DND-41 (cell line): ENCODE data around the gene DNPEP.

Experiments
- EZH2 ChIP-seq: IDR thresholded peaks from 3 replicates; pipeline ENCODE4 v1.6.1; 2012; ENCODE audit warnings: borderline replicate concordance, low read depth, mild to moderate bottlenecking, moderate library complexity, low read length, inconsistent platforms; ENCODE audit not compliant: severe bottlenecking
- TF ChIP-seq, protein P1 (sequence below): IDR thresholded peaks from 2 replicates; pipeline ENCODE4 v1.5.1; 2012; ENCODE audit warnings: borderline replicate concordance, low read length, moderate library complexity, mild to moderate bottlenecking; ENCODE audit not compliant: poor library complexity, severe bottlenecking; ENCODE audit errors: extremely low read depth

DNA sequence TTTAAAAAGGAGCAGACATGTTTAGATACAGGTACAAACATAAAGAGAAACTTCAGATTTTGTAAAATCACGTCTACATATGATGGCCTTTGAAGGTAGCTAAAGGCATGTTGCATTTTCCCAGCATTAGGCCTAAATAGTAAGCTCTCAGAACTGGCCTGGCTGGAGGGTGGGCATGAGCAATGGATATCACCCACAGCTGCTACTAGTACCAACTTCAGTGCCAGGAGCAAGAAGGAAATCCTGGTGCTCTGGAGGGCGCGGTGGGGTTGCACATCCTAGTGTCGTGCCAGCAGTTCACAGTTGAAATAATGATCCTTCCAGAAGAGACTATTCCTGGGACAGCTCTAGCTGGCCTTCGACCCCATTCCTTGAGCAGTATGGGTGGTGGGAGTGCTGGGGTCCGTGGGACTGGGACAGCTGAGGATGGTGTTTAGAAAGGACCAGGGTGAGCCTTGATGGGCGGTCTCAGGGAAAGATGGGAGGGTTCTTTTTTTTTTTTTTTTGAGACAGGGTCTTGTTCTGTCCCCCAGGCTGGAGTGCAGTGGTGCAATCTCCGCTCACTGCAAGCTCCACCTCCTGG is 35.3 kb upstream of the DNPEP start:
- TF ChIP-seq, protein P1, sequence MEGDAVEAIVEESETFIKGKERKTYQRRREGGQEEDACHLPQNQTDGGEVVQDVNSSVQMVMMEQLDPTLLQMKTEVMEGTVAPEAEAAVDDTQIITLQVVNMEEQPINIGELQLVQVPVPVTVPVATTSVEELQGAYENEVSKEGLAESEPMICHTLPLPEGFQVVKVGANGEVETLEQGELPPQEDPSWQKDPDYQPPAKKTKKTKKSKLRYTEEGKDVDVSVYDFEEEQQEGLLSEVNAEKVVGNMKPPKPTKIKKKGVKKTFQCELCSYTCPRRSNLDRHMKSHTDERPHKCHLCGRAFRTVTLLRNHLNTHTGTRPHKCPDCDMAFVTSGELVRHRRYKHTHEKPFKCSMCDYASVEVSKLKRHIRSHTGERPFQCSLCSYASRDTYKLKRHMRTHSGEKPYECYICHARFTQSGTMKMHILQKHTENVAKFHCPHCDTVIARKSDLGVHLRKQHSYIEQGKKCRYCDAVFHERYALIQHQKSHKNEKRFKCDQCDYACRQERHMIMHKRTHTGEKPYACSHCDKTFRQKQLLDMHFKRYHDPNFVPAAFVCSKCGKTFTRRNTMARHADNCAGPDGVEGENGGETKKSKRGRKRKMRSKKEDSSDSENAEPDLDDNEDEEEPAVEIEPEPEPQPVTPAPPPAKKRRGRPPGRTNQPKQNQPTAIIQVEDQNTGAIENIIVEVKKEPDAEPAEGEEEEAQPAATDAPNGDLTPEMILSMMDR: no peak
- TF ChIP-seq EZH2: no peak
